Measurements from ENCODE around the gene TNS1. TPM values are rescaled to one million over a fixed set of nuclear protein-coding genes. Genes with fewer than 3 reads are reported as not detected.
A peak's percentile ranks its signal among the peaks of the same experiment; 100 is the strongest.

TNS1 gene
- polyA plus RNA-seq, 1 of the 3 experiments (the other 2 are of a cell fraction), result 12.1 TPM

DNA sequence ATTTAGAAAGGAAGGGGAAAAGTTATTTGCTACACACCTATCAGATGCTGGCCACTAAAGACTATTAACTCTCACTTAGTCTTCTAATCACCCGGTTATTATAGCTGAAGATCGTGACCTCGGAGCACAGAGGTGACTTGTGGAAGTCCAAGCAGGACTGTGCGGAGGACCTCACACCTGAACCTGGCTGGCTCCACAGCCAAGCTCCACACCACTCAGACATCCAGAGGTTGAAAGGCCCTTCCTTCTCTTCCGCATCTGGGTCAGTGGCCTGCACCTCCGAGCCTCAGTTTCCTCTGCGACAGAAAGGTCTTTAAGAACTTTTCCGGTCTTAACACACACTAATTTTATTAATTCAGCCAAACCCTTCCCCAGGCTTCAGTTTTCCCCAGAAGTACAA, 57.9 kb downstream of the TNS1 start:
- Histone ChIP-seq H3K79me2 (ENCODE audit: insufficient read depth) (peaks cover 89% of the 10 kb centered on the region), H3K4me1 (ENCODE audit: control insufficient read depth in 1 of 2, insufficient read depth in 2 of 2, low read depth in 1 of 2, low read length in 1 of 2) (peaks cover 6 to 94% of the 10 kb centered on the region in 2 experiments), H3F3A (replicated peaks; ENCODE audit: insufficient read depth) (peaks cover 11% of the 10 kb centered on the region), H3K9ac (no peak overlapping the region), H3K9me2 (no peaks in the 10 kb centered on the region), H3K4me2 (no peak overlapping the region), H3K27ac (ENCODE audit: low read depth in 2 of 2, low read length in 1 of 2) (peak overlapping the region; percentile 11 to 86; a peak in 3 of 4 replicates), H3K9me3 (no peaks in the 10 kb centered on the region), H3K27me3 (ENCODE audit: insufficient read depth) (no peaks in the 10 kb centered on the region), H4K20me1 (ENCODE audit: insufficient read depth) (peaks cover 95% of the 10 kb centered on the region), H3K4me3 (ENCODE audit: low read depth in 2 of 2, low read length in 1 of 2) (no peak overlapping the region), H3K36me3 (replicated peaks in 1 of 2; ENCODE audit: control insufficient read depth in 1 of 2, insufficient read depth in 2 of 2, low read length in 1 of 2) (no peaks in the 10 kb centered on the region), H2AFZ (ENCODE audit: low read depth) (no peak overlapping the region)
- WGBS (ENCODE audit: low lambda C conversion rate), result 91% methylated on average over 8 of the region's 8 CpGs
- ChIA-PET POLR2A (interaction anchor here (3.0 kb wide), 1 partner anchor 12 kb away, joined by 23 read pairs; no protein-coding TSS in a partner anchor), CTCF (interaction anchor here (0.6 to 9.7 kb wide), 14 partner anchors 8 to 225 kb away, joined by 3 to 68 read pairs (median 4); no protein-coding TSS in a partner anchor)
- no peak for DNase-seq
- TF ChIP-seq SMC3 (IDR thresholded peaks at IDR 0.05; ENCODE audit: low read depth, low read length), result no peak

DNA sequence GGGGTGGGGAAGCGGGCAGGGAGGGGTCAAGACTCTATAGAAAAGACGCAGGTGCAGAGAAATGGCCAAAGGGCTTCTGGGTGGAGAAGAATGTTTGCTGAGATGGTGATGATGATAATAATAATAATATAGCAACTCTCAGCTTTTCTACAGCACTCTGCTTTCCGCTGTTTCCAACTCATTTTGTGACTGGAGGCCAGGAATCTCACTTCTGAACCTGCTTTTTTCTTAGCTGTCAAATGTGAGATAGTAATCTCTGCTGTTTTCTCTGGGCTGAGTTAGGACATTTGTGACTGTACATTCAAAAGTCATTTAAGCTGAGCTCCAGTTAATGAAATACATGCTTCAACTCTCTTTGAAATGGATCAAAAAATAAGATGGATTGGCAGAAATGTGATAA, 58.4 kb downstream of the TNS1 start:
- peaks cover 6 to 97% of the 10 kb centered on the region in 2 experiments for H3K4me1 ChIP-seq (ENCODE audit: control insufficient read depth in 1 of 2, insufficient read depth in 2 of 2, low read depth in 1 of 2, low read length in 1 of 2)
- H3K79me2 ChIP-seq (ENCODE audit: insufficient read depth), result peaks cover 89% of the 10 kb centered on the region
- H3K4me2 ChIP-seq, result peak overlapping the region; percentile 99
- H3K4me3 ChIP-seq (ENCODE audit: low read depth in 2 of 2, low read length in 1 of 2), result peak overlapping the region; percentile 38 to 70; a peak in 2 of 4 replicates
- peak overlapping the region; percentile 11 to 86 for H3K27ac ChIP-seq (ENCODE audit: low read depth in 2 of 2, low read length in 1 of 2)
- no peaks in the 10 kb centered on the region for H3K9me3 ChIP-seq
- H3K9me2 ChIP-seq, result no peaks in the 10 kb centered on the region
- H2AFZ ChIP-seq (ENCODE audit: low read depth), result no peak overlapping the region
- WGBS (ENCODE audit: low lambda C conversion rate), result 63% methylated on average over 3 of the region's 3 CpGs
- H3K9ac ChIP-seq, result no peak overlapping the region; the same call in 1 of the 2 replicates
- peaks cover 11% of the 10 kb centered on the region for H3F3A ChIP-seq (replicated peaks; ENCODE audit: insufficient read depth)
- TF ChIP-seq TCF12 (IDR thresholded peaks at IDR 0.05) (no peak), YY1 (IDR thresholded peaks at IDR 0.05; ENCODE audit: low read depth) (no peak), NRF1 (IDR thresholded peaks at IDR 0.05; ENCODE audit: low read depth, low read length) (no peak), ELF1 (IDR thresholded peaks at IDR 0.05) (no peak), GATA2 (CRISPR knock-in tag; IDR thresholded peaks at IDR 0.05) (peak; percentile 33; the same call in 1 of the 2 replicates), EP300 (IDR thresholded peaks at IDR 0.05; ENCODE audit: borderline replicate concordance in 1 of 2, low read depth in 1 of 2, low read length in 1 of 2) (0 out of 4 replicates have a peak, but pooled peaks of 1 of the 2 experiments have one; percentile 13), MXI1 (IDR thresholded peaks at IDR 0.05; ENCODE audit: low read depth, low read length) (peak; percentile 47)
- ChIA-PET POLR2A (interaction anchor here (0.8 to 3.0 kb wide), 4 partner anchors 10 to 57 kb away, joined by 3 to 23 read pairs (median 5); no protein-coding TSS in a partner anchor), CTCF (interaction anchor here (0.6 to 9.7 kb wide), 17 partner anchors 9 to 226 kb away, joined by 3 to 68 read pairs (median 4); no protein-coding TSS in a partner anchor)
- H4K20me1 ChIP-seq (ENCODE audit: insufficient read depth), result peaks cover 90% of the 10 kb centered on the region
- no peaks in the 10 kb centered on the region for H3K27me3 ChIP-seq (ENCODE audit: insufficient read depth)
- DNase-seq, result no peak
- H3K36me3 ChIP-seq (replicated peaks in 1 of 2; ENCODE audit: control insufficient read depth in 1 of 2, insufficient read depth in 2 of 2, low read length in 1 of 2), result no peaks in the 10 kb centered on the region

GRCh38 chr2:217943446-217944321, 59.1 kb downstream of the TNS1 start:
- H3K27ac ChIP-seq (ENCODE audit: low read depth in 2 of 2, low read length in 1 of 2), result peak overlapping the region; percentile 60 to 86; a peak in 3 of 4 replicates
- peaks cover 7 to 94% of the 10 kb centered on the region in 2 experiments for H3K4me1 ChIP-seq (ENCODE audit: control insufficient read depth in 1 of 2, insufficient read depth in 2 of 2, low read depth in 1 of 2, low read length in 1 of 2)
- H3K9me3 ChIP-seq, result no peaks in the 10 kb centered on the region
- no peak overlapping the region for H2AFZ ChIP-seq (ENCODE audit: low read depth)
- H3K27me3 ChIP-seq (ENCODE audit: insufficient read depth), result no peaks in the 10 kb centered on the region
- CTCF ChIA-PET, result interaction anchor here (0.7 to 9.7 kb wide), 19 partner anchors 10 to 156 kb away, joined by 3 to 68 read pairs (median 4); no protein-coding TSS in a partner anchor
- H3K9me2 ChIP-seq, result no peaks in the 10 kb centered on the region
- peaks cover 83% of the 10 kb centered on the region for H4K20me1 ChIP-seq (ENCODE audit: insufficient read depth)
- H3K9ac ChIP-seq, result peak overlapping the region; percentile 75
- H3K4me3 ChIP-seq (ENCODE audit: low read depth in 2 of 2, low read length in 1 of 2), result peak overlapping the region; percentile 38 to 70
- H3K79me2 ChIP-seq (ENCODE audit: insufficient read depth), result peaks cover 89% of the 10 kb centered on the region
- peak overlapping the region; percentile 99 for H3K4me2 ChIP-seq
- DNase-seq, result peak; percentile 96
- 18% methylated on average over 12 of the region's 16 CpGs for WGBS (ENCODE audit: low lambda C conversion rate)
- POLR2A ChIA-PET, result interaction anchor here (0.8 to 3.0 kb wide), 6 partner anchors 10 to 99 kb away, joined by 3 to 23 read pairs (median 5); no protein-coding TSS in a partner anchor
- H3F3A ChIP-seq (replicated peaks; ENCODE audit: insufficient read depth), result peaks cover 11% of the 10 kb centered on the region
- H3K36me3 ChIP-seq (replicated peaks in 1 of 2; ENCODE audit: control insufficient read depth in 1 of 2, insufficient read depth in 2 of 2, low read length in 1 of 2), result no peaks in the 10 kb centered on the region
- peak; percentile 53 for TF ChIP-seq RAD21 (IDR thresholded peaks at IDR 0.05; ENCODE audit: low read length)
- TF ChIP-seq CHD2 (IDR thresholded peaks at IDR 0.05; ENCODE audit: low read length, partially characterized antibody), result peak; percentile 57
- no peak for TF ChIP-seq USF2 (IDR thresholded peaks at IDR 0.05; ENCODE audit: borderline replicate concordance, low read depth, low read length)
- TF ChIP-seq CTCF (IDR thresholded peaks at IDR 0.05), result peak; percentile 29
- TF ChIP-seq POLR2AphosphoS5 (IDR thresholded peaks at IDR 0.05; ENCODE audit: low read depth, low read length), result peak; percentile 63; the same call in 1 of the 2 replicates
- TF ChIP-seq MEF2A (IDR thresholded peaks at IDR 0.05; ENCODE audit: borderline replicate concordance, low read depth), result no peak
- TF ChIP-seq GATA2 (CRISPR knock-in tag; IDR thresholded peaks at IDR 0.05), result peak; percentile 5; the same call in 1 of the 2 replicates
